Right lobe of liver (tissue), 6 donors: Measurements from ENCODE around the gene CDH16. TPM values are rescaled to one million over a fixed set of nuclear protein-coding genes. Genes with fewer than 3 reads are reported as not detected.

Experiments used
- ATAC-seq, 4 donors: fragments of 200-7000 bp; cut with Tn5 transposase; one replicate each; pipeline ENCODE4 v1.9.1; 2020; ENCODE audit warnings: mild to moderate bottlenecking in 4 of 4, moderate library complexity in 4 of 4
- DNase-seq, 3 donors: peaks; one replicate each; pipeline ENCODE4 v3.0.0-alpha.2; 2020
- H3K27ac ChIP-seq, 3 donors: fragments of 200-600 bp; one replicate each; pipeline ENCODE4 v1.8.0; 2022
- H3K27me3 ChIP-seq, 2 donors: fragments of 200-600 bp; one replicate each; pipeline ENCODE4 v1.8.0; 2022
- H3K36me3 ChIP-seq, 4 donors: fragments of 200-600 bp; sonication (generic) in 1 of 4; one replicate each; pipeline versions ENCODE4 v1.5.1 to v1.8.0; 2017 to 2022; ENCODE audit warnings: control low read depth in 1 of 4
- H3K4me1 ChIP-seq, 4 donors: fragments of 200-600 bp; sonication (generic) in 1 of 4; one replicate each; pipeline versions ENCODE4 v1.5.1 to v1.8.0; 2017 to 2022; ENCODE audit warnings: control low read depth in 1 of 4
- H3K4me3 ChIP-seq, 3 donors: fragments of 200-600 bp; one replicate each; pipeline ENCODE4 v1.8.0; 2022
- H3K9me3 ChIP-seq, 4 donors: fragments of 200-600 bp; sonication (generic) in 1 of 4; one replicate each; pipeline versions ENCODE4 v1.5.1 to v1.8.0; 2017 to 2022; ENCODE audit warnings: control low read depth in 1 of 4
- CTCF ChIP-seq, 4 donors: fragments of 200-600 bp in 3 of 4; fragments of 450-650 bp in 1 of 4; IDR thresholded peaks; one replicate each; pipeline versions ENCODE4 v1.5.1 to v1.8.0; 2016 to 2022; ENCODE audit warnings: antibody characterized with exemption in 4 of 4, mild to moderate bottlenecking in 2 of 4
- POLR2A ChIP-seq: fragments of 450-650 bp; IDR thresholded peaks from one replicate; pipeline ENCODE4 v1.6.1; 2017; ENCODE audit warnings: antibody characterized with exemption, mild to moderate bottlenecking
- WGBS: methylation state at CpG from one replicate; pipeline ENCODE4 v1.1.6; 2018; ENCODE audit warnings: low coverage, low lambda C conversion rate; ENCODE audit not compliant: insufficient coverage; ENCODE audit errors: missing lambda C conversion rate; 5-methylcytosine and 5-hydroxymethylcytosine counted together
- intact Hi-C, 2 donors: fragments of 100-400 bp; cut with DNase I; formaldehyde crosslinking; loops; one replicate each; pipeline versions ENCODE4 v1.11.2 to v1.14.1; 2022
- total RNA-seq, 6 experiments: library from RNA; depleted of rRNA in 2 of 6; stranded (reverse); fragments of >200 nt in 2 of 6; fragmentation: NEBNext Ultra II Directional in 3 of 6; extraction: Animal tissue kit (Norgen Biotek cat#: 25700) in 3 of 6; gene quantifications; one replicate each; pipeline versions ENCODE4 v1.1.0 to v1.2.4, GENCODE V29; 2016 to 2023
- donor health status: DM: no; HTN: yes; CAD: no.
- donor health status: DM: no; HTN: no; CAD: no.
- donor health status: DM: no; HTN: no; CAD: no.
- donor health status: DM: no; HTN: yes; CAD: no.
- donor health status: DM: no; HTN: yes; CAD: no.

Gene CDH16
- total RNA-seq, 6 experiments from 2014 or later: 0.07 to 0.47 (median 0.22) TPM; not detected in 2

GRCh38 chr16:66905633-66906539, 12.8 kb downstream of the CDH16 start:
- no peak for ATAC-seq
- Histone ChIP-seq H3K27ac (no peak overlapping the region), H3K4me1 (no peaks in the 10 kb centered on the region), H3K9me3 (no peaks in the 10 kb centered on the region), H3K36me3 (no peaks in the 10 kb centered on the region), H3K4me3 (no peak overlapping the region), H3K27me3 (no peaks in the 10 kb centered on the region)
- TF ChIP-seq CTCF (IDR thresholded peaks at IDR 0.05) (no peak), POLR2A (no peak)
- intact Hi-C loops: no loop called here
- 74% methylated on average over 5 of the region's 11 CpGs for WGBS
- peak in 2 of 3 donors; percentile 20 to 31 for DNase-seq

GRCh38 chr16:66904846-66905632, 13.6 kb downstream of the CDH16 start:
- intact Hi-C loops: no loop called here
- no peak overlapping the region for H3K27ac ChIP-seq

GRCh38 chr16:66904428-66904845, 14.2 kb downstream of the CDH16 start:
- Histone ChIP-seq H3K4me3 (no peak overlapping the region), H3K36me3 (no peaks in the 10 kb centered on the region), H3K27me3 (no peaks in the 10 kb centered on the region), H3K27ac (no peak overlapping the region), H3K4me1 (peaks cover 0 to 12% (median 6%) of the 10 kb centered on the region in 4 donors), H3K9me3 (no peaks in the 10 kb centered on the region)
- 80% methylated on average over 2 of the region's 13 CpGs for WGBS
- TF ChIP-seq CTCF (IDR thresholded peaks at IDR 0.05) (no peak), POLR2A (no peak)
- ATAC-seq: no peak
- DNase-seq: peak in 2 of 3 donors; percentile 10 to 46
- intact Hi-C loops: no loop called here

More at GRCh38 chr16:66904846-66905632, 13.6 kb downstream of the CDH16 start:
- Histone ChIP-seq H3K9me3 (no peaks in the 10 kb centered on the region), H3K27me3 (no peaks in the 10 kb centered on the region), H3K36me3 (no peaks in the 10 kb centered on the region), H3K4me1 (peaks cover 0 to 6% (median 3%) of the 10 kb centered on the region in 4 donors), H3K4me3 (no peak overlapping the region)
- TF ChIP-seq CTCF (IDR thresholded peaks at IDR 0.05): no peak
- no peak for TF ChIP-seq POLR2A
- WGBS: 55% methylated on average over 7 of the region's 16 CpGs
- DNase-seq (peak in 2 of 3 donors; percentile 14 to 30), ATAC-seq (no peak)

GRCh38 chr16:66903544-66904427, 14.9 kb downstream of the CDH16 start:
- peak in 2 of 3 donors; percentile 19 to 48 for DNase-seq
- WGBS: no CpG with 5 or more reads among the region's 11 CpGs

More at GRCh38 chr16:66903544-66904427, 14.9 kb downstream of the CDH16 start:
- TF ChIP-seq CTCF (IDR thresholded peaks at IDR 0.05) (no peak), POLR2A (no peak)
- intact Hi-C loops: no loop called here
- Histone ChIP-seq H3K36me3 (no peaks in the 10 kb centered on the region), H3K9me3 (no peaks in the 10 kb centered on the region), H3K4me3 (no peak overlapping the region), H3K27me3 (no peaks in the 10 kb centered on the region), H3K4me1 (peaks cover 0 to 19% (median 8%) of the 10 kb centered on the region in 4 donors), H3K27ac (no peak overlapping the region)
- no peak for ATAC-seq
